A549 (cell line): Measurements from ENCODE around the gene HK1. TPM values are rescaled to one million over a fixed set of nuclear protein-coding genes. Genes with fewer than 3 reads are reported as not detected.

Experiments used
- ATAC-seq, 2 experiments: fragments of 200-7000 bp in 1 of 2; fragments of >200 bp in 1 of 2; cut with Nextera tagmentation in 1 of 2; cut with Tn5 transposase in 1 of 2; 3 replicates each; pipeline versions ENCODE4 v1.8.0 to v1.9.1; 2018 to 2020; ENCODE audit warnings: mild to moderate bottlenecking in 1 of 2, moderate library complexity in 1 of 2
- CTCF ChIA-PET: fragments of 300-600 bp; sonication (Branson Sonifier 250); formaldehyde crosslinking; extraction: SDS; loops from one replicate; lab custom pipeline; 2021; ENCODE audit warnings: antibody characterized with exemption, inconsistent platforms; lab: Yijun Ruan, JAX
- POLR2A ChIA-PET: fragments of 350-600 bp; formaldehyde crosslinking; extraction: SDS; loops from one replicate; lab custom pipeline; 2021; ENCODE audit warnings: antibody characterized with exemption, inconsistent platforms; lab: Yijun Ruan, JAX
- DNase-seq, 2 experiments: peaks; one replicate each; pipeline versions ENCODE4 v3.0.0 to v3.0.0-alpha.2; 2011 to 2016; ENCODE audit warnings: low read depth in 1 of 2, low spot score in 1 of 2
- FAIRE-seq: peaks from 2 replicates; lab custom pipeline; 2011; peaks lifted over from hg19 to GRCh38; lab: Jason Lieb, UNC
- H3K27ac ChIP-seq, 2 experiments: fragments of >200 bp; sonication (Bioruptor Twin); formaldehyde crosslinking; 3 replicates each; pipeline ENCODE4 v1.5.1; 2016 to 2017
- H3K4me1 ChIP-seq: fragments of >200 bp; sonication (Bioruptor Twin); formaldehyde crosslinking; 3 replicates; pipeline ENCODE4 v1.6.1; 2016
- H3K4me2 ChIP-seq: fragments of >200 bp; sonication (Bioruptor Twin); formaldehyde crosslinking; 3 replicates; pipeline ENCODE4 v1.6.1; 2016
- H3K4me3 ChIP-seq: fragments of >200 bp; sonication (Bioruptor Twin); formaldehyde crosslinking; 3 replicates; pipeline ENCODE4 v1.5.1; 2016
- H3K9me3 ChIP-seq: fragments of >200 bp; sonication (Bioruptor Twin); formaldehyde crosslinking; 3 replicates; pipeline ENCODE4 v1.6.1; 2016
- CTCF ChIP-seq: fragments of >200 bp; sonication (Bioruptor Twin); formaldehyde crosslinking; IDR thresholded peaks from 3 replicates; pipeline ENCODE4 v1.5.1; 2016
- EP300 ChIP-seq, 2 experiments: fragments of >200 bp; sonication (Bioruptor Twin); formaldehyde crosslinking; IDR thresholded peaks; 2 replicates in 1 of 2; 3 replicates in 1 of 2; pipeline ENCODE4 v1.6.1; 2016 to 2017
- GATA3 ChIP-seq: IDR thresholded peaks from 2 replicates; pipeline ENCODE4 v1.6.1; 2012; ENCODE audit warnings: borderline replicate concordance
- JUN ChIP-seq, 2 experiments: fragments of >200 bp; sonication (Bioruptor Twin); formaldehyde crosslinking; IDR thresholded peaks; 2 replicates in 1 of 2; 3 replicates in 1 of 2; pipeline ENCODE4 v1.6.1; 2016 to 2017
- JUNB ChIP-seq: fragments of >200 bp; sonication (Bioruptor Twin); formaldehyde crosslinking; IDR thresholded peaks from 2 replicates; pipeline ENCODE4 v1.6.1; 2016
- KDM5A ChIP-seq: fragments of 200-600 bp; sonication (generic); IDR thresholded peaks from 2 replicates; pipeline ENCODE4 v1.6.1; 2016; ENCODE audit warnings: antibody characterized with exemption, mild to moderate bottlenecking
- MAFK ChIP-seq: fragments of 450-650 bp; IDR thresholded peaks from 2 replicates; pipeline ENCODE4 v1.6.1; 2014; ENCODE audit not compliant: partially characterized antibody
- MAX ChIP-seq: IDR thresholded peaks from 2 replicates; pipeline ENCODE4 v1.6.1; 2012
- NFE2L2 ChIP-seq: fragments of 150-350 bp; conservative IDR thresholded peaks from 2 replicates; pipeline ENCODE4 v1.6.1; 2014; ENCODE audit warnings: low read length
- RAD21 ChIP-seq, 2 experiments: fragments of >200 bp in 1 of 2; sonication (Bioruptor Twin) in 1 of 2; formaldehyde crosslinking in 1 of 2; IDR thresholded peaks in 1 of 2; conservative IDR thresholded peaks in 1 of 2; 2 replicates in 1 of 2; 3 replicates in 1 of 2; pipeline ENCODE4 v1.6.1; 2012 to 2018; ENCODE audit warnings: inconsistent platforms in 1 of 2
- RARB ChIP-seq: fragments of 250-450 bp; sonication (Bioruptor Pico); IDR thresholded peaks from 2 replicates; pipeline ENCODE4 v1.8.0; 2021; ENCODE audit warnings: mild to moderate bottlenecking, moderate library complexity
- RCOR1 ChIP-seq: fragments of 150-350 bp; IDR thresholded peaks from 2 replicates; pipeline ENCODE4 v1.6.1; 2014; ENCODE audit warnings: antibody characterized with exemption, low read length, low read depth
- SMC3 ChIP-seq: fragments of >200 bp; sonication (Bioruptor Twin); formaldehyde crosslinking; IDR thresholded peaks from 3 replicates; pipeline ENCODE4 v1.6.1; 2018; ENCODE audit warnings: inconsistent platforms
- ZFP36 ChIP-seq: fragments of 450-650 bp; IDR thresholded peaks from 2 replicates; pipeline ENCODE4 v1.6.1; 2014; ENCODE audit warnings: borderline replicate concordance; ENCODE audit not compliant: partially characterized antibody
- WGBS: methylation state at CpG from one replicate; pipeline ENCODE4 v1.1.6; 2017; ENCODE audit errors: missing lambda C conversion rate; 5-methylcytosine and 5-hydroxymethylcytosine counted together
- polyA plus RNA-seq, 4 experiments: library from polyadenylated mRNA; depleted of rRNA in 3 of 4; stranded (reverse); fragments of >200 nt; fragmentation: RNase III in 1 of 4; extraction: RNeasy Plus Mini Kit Qiagen cat#74134 plus additional on column Dnase treatment in 1 of 4; gene quantifications; 2 replicates in 3 of 4; 3 replicates in 1 of 4; pipeline ENCODE4 v1.2.3, GENCODE V29; 2011 to 2017
- TF ChIP-seq, protein P1 (sequence below): fragments of 200-600 bp; sonication (generic); IDR thresholded peaks from 2 replicates; pipeline ENCODE4 v1.6.1; 2016; ENCODE audit warnings: antibody characterized with exemption, mild to moderate bottlenecking, moderate library complexity
- TF ChIP-seq, protein P2 (sequence below): fragments of 450-650 bp; IDR thresholded peaks from 2 replicates; pipeline ENCODE4 v1.6.1; 2014; ENCODE audit warnings: antibody characterized with exemption
- TF ChIP-seq, protein P3 (sequence below): IDR thresholded peaks from 2 replicates; pipeline ENCODE4 v1.6.1; 2012

The HK1 gene
- polyA plus RNA-seq, 2 of the 4 experiments (the other 2 are of a cell fraction) = 17.3 to 58.9 TPM

GRCh38 chr10:69392481-69393000 lies 114.2 kb downstream of the HK1 start (continued):
- TF ChIP-seq, protein P1, sequence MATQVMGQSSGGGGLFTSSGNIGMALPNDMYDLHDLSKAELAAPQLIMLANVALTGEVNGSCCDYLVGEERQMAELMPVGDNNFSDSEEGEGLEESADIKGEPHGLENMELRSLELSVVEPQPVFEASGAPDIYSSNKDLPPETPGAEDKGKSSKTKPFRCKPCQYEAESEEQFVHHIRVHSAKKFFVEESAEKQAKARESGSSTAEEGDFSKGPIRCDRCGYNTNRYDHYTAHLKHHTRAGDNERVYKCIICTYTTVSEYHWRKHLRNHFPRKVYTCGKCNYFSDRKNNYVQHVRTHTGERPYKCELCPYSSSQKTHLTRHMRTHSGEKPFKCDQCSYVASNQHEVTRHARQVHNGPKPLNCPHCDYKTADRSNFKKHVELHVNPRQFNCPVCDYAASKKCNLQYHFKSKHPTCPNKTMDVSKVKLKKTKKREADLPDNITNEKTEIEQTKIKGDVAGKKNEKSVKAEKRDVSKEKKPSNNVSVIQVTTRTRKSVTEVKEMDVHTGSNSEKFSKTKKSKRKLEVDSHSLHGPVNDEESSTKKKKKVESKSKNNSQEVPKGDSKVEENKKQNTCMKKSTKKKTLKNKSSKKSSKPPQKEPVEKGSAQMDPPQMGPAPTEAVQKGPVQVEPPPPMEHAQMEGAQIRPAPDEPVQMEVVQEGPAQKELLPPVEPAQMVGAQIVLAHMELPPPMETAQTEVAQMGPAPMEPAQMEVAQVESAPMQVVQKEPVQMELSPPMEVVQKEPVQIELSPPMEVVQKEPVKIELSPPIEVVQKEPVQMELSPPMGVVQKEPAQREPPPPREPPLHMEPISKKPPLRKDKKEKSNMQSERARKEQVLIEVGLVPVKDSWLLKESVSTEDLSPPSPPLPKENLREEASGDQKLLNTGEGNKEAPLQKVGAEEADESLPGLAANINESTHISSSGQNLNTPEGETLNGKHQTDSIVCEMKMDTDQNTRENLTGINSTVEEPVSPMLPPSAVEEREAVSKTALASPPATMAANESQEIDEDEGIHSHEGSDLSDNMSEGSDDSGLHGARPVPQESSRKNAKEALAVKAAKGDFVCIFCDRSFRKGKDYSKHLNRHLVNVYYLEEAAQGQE = no peak
- peak; percentile 97 for TF ChIP-seq SMC3
- no peak; the same call in 1 of the 2 replicates for TF ChIP-seq MAX
- TF ChIP-seq JUNB = no peak
- TF ChIP-seq, protein P2, sequence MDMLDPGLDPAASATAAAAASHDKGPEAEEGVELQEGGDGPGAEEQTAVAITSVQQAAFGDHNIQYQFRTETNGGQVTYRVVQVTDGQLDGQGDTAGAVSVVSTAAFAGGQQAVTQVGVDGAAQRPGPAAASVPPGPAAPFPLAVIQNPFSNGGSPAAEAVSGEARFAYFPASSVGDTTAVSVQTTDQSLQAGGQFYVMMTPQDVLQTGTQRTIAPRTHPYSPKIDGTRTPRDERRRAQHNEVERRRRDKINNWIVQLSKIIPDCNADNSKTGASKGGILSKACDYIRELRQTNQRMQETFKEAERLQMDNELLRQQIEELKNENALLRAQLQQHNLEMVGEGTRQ = no peak
- no peak for TF ChIP-seq KDM5A
- no peak for TF ChIP-seq ZFP36
- TF ChIP-seq RCOR1 = no peak
- no peak for TF ChIP-seq EP300 (IDR thresholded peaks at IDR 0.05)
- TF ChIP-seq RARB (CRISPR knock-in tag) = no peak
- peak; percentile 99 for TF ChIP-seq RAD21 (conservative IDR thresholded peaks at IDR 0.05 in 1 of 2, IDR thresholded peaks at IDR 0.05 in 1 of 2)
- TF ChIP-seq GATA3 = no peak
- TF ChIP-seq CTCF = peak; percentile 94
- TF ChIP-seq, all 56 proteins: peak for 6

- Histone ChIP-seq H3K4me3 (no peak overlapping the region), H3K9me3 (no peaks in the 10 kb centered on the region), H3K4me2 (no peak overlapping the region), H3K4me1 (peaks cover 21% of the 10 kb centered on the region), H3K27ac (no peak overlapping the region)
- WGBS = 38% methylated on average over 1 of the region's 1 CpG
- ChIA-PET CTCF (interaction anchor here (0.6 to 21.3 kb wide), 8 partner anchors 9 to 909 kb away, joined by 3 to 424 read pairs (median 10); no protein-coding TSS in a partner anchor), POLR2A (no interaction called here)
- DNase-seq (no peak), FAIRE-seq (no peak), ATAC-seq (no peak)
- no peak for TF ChIP-seq NFE2L2
- TF ChIP-seq JUN (IDR thresholded peaks at IDR 0.05) = no peak
- TF ChIP-seq, protein P3, sequence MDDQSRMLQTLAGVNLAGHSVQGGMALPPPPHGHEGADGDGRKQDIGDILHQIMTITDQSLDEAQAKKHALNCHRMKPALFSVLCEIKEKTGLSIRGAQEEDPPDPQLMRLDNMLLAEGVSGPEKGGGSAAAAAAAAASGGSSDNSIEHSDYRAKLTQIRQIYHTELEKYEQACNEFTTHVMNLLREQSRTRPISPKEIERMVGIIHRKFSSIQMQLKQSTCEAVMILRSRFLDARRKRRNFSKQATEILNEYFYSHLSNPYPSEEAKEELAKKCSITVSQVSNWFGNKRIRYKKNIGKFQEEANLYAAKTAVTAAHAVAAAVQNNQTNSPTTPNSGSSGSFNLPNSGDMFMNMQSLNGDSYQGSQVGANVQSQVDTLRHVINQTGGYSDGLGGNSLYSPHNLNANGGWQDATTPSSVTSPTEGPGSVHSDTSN = no peak
- no peak for TF ChIP-seq SMC3
- TF ChIP-seq MAX = no peak
- no peak for TF ChIP-seq MAFK
Observed at GRCh38 chr10:69394020-69394419, 115.7 kb downstream of the HK1 start.
